ELR (cell line): Measurements from ENCODE around the gene CCDC91.

ENCODE experiments used
- DNase-seq: peaks from one replicate; pipeline ENCODE4 v3.0.0-alpha.2; 2015; ENCODE audit warnings: low read depth

The CCDC91 gene

DNA sequence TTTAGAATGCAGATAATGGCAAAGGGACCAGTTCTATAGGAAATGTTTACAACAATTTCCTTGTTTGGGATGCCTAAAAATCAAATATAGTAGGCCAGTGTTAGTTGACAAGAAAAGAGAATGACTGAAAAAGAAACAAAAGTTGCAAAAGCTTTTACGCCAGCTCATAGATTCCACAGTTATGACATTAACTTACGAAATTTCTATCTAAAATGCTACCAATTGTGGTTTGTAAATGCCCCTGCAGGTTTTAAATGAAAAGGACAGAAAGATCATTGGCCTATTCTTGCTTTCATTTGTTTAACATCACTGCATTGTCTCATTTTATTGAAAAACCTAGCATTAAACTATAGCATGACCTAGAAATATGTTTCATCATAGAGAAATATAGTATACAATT lies 345.8 kb downstream of the CCDC91 start:
- DNase-seq: peak; percentile 82

DNA sequence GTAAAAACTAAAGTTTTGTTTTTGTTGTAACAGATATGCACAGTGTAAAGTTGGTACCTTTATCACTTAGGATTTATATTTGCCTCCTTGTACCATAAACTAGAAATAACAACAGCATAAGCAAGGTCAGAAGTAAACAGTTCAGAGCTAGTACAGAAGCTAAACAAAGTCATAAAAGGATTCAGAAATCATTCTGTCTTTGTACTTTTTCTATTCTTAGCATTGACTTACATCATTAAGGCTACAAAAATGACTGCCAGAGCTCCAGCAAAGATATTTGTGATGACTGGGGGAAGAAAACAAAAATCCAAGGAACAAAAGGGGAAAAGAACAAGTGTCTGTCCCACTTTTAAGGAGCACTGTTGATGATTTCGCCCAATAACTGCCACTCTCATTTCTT lies 347.2 kb downstream of the CCDC91 start:
- no peak for DNase-seq

DNA sequence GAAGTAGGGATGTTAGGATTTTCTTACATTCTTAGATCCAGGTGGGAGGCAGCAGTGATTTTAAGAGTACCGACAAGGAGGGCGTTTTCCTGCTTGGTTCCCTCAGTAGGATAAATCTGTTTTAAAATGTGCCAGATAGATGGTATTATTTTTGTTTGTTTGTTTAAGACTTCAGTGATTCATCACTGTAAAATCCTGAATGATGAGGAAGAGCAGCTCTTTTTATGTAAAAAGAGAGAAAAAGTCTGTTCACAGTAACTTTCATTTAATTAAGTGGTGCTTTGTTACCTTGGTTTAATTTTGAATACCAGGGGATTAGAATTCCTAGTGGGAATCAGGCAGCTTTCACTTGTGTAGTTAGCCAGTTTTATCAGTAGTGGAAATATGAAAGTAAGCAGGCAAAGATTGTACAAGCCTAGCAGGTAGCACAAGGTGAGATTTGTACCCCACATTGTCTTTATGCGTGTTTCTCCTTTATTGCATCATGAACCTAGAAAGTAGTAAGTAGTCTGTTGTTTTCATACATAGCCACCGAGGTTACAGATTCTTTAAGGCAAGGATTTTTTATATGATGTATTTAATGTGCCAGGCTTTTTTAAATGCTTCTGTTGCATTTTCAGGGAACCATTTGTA lies 349.6 kb downstream of the CCDC91 start:
- peak; percentile 49 for DNase-seq

DNA sequence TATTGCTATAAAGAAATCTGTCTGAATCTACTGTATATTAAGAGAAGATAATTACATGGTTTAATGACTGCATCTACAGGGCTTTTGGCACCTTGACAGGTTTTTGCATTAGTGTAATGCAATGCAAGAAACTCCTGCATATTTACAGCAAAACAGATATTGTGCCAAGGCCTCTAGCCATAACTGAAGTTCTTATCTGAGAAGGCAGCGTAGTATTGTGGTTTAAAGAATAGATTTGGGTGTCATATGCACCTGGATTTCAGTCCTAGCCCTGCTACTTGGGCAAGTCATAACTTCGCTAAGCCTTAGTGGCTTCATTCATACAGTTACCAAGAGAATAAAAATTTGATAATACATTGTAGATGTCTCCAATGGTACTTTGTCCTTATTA lies 350.1 kb downstream of the CCDC91 start:
- no peak for DNase-seq

DNA sequence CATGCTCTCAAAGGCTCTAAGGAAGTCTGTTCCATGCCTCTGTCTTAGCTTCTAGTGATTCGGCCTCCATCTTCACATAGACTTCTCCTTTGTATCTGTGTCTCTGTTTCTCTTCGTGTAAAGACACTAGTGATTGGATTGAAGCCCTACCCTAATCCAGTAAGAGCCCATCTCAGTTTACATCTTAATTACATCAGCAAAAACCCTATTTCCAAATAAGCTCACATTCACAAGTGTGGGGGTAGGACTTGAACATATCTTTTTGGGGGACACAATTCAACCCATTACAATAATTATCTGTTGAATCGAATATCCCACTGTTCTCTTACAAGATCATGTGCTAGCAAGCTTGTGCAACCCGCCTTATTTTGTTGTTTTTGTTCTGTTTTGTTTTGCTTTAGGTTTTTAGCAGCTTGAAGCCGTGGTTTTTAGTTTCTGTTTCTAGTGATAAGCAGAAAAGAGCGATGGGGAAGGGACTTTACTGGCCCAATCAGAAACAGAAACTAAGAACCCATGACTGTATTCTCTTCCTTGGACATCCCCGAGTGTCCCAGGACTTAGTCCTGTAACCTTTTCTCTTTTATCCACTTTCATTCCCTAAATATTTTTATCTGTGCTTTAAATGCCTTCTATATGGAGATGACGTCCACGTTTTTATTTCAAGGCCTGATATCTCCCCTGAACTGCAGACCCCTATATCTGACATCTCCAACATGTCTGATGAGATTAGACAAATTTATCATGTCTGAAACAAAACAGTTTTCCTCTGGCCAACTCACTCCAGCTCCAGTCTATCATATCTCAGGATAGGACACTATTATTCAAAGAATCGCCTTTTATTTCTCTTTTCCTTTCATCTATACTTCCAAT lies 353.0 kb downstream of the CCDC91 start:
- DNase-seq: no peak

DNA sequence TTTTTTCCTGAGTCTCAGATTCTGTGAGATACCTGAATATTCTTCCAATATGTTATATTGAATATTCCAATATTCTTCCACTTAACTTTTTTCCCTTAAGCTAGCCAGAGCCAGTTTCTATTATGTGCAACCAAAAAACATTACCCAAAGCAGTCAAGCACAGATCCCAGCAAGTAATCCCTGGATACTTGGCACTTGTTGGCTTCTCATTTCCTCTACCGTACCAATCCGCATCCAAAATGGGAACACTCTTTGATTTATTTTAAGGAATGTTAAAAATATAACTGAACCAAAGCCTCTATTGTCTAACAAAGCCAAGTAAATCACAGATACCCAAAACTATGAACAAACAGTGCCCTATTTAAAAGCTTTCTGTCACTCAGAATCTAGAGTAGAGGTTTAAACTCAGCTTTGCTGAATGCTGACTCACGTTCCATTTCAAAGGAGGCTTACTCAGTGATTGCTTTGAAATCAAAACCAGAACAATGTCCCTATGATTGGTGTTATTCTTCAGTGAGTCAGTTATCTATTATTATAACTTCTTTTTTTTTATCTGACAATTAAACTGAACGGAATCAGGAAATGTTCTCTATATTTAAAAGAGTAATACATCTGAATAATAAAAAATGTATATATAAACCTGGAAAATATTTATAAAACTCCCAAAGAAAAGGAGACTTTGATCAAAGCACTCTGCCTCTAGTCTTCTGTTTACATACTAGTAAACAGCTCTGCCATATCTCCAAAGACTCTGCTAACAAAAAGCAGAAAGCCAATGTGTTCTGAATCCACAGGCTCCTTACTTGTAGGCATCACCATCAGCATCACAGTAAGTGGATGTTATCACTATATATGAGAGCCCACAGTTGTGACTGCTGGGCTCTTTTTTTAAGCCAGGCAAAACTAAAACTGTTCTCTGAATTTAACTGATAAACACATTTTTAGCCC lies 360.8 kb downstream of the CCDC91 start:
- DNase-seq: peak; percentile 81

DNA sequence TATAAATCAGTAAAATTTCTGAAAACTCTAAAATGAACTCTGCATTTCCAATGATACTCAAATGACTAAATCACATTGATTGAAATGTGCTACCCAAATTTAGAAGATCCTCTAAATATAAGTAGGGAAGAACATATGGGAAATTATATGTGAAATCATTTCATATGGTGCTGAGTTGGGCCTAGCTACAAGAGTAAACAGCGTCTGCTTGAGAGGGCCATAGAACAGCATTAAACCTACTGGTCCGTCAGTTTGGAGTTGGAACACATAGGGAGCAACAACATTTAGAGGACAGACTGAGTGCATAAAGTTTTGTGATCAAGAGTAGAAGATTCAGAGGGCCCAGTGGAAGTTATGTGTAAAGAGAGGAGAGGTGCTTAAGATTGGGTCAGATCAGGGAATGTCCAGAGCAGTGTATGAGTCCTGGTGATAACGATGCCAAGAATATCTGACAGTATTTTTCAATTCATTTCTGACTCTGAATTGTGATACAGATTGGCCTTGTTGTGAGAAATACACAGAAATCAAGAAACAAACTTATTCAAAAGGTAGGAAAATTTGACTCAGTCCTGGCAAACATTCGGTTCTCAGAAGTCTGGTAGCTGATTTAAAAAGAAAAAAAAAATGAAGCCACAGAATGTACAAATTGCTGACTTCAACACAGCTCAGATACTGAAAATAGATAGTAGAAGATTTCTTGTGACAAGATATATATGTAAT lies 362.2 kb downstream of the CCDC91 start:
- DNase-seq: no peak

DNA sequence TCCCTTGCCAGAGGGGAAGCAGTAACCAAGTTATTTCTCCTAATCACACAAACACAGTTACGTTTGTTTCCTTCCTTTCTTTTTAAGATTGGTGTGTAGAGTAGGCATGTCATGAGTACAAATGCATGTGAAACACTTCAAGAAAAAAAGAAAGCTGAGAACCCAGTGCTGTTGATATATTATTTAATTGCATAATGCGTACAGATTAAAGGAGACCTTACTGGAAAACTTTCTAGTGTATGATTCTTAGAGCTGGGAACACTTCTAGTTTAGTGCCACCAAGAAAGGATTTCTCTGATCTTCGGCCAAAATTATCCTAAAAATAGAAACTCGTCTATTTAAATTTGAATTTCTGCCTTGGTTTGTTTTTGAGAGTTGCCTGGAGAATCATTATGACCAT lies 365.5 kb downstream of the CCDC91 start:
- DNase-seq: no peak

DNA sequence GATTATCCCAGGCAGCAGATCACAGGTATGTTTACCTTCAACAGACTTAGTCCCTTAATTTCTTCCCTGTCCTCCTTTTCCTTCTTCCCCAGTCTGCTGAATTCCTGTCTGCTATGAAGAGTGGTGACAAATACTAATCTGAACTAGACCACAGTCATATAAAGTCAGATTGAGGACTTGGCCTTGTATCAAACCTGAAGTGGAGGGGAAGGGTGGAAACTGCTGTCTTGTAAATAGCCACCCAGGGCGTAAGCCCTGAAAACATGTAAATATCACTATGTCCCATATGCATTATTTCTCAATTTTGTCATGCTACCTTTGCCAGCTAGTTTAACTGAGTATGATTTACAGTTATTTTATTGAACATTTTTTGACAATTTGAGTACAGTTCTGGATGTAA lies 368.0 kb downstream of the CCDC91 start:
- DNase-seq: no peak

DNA sequence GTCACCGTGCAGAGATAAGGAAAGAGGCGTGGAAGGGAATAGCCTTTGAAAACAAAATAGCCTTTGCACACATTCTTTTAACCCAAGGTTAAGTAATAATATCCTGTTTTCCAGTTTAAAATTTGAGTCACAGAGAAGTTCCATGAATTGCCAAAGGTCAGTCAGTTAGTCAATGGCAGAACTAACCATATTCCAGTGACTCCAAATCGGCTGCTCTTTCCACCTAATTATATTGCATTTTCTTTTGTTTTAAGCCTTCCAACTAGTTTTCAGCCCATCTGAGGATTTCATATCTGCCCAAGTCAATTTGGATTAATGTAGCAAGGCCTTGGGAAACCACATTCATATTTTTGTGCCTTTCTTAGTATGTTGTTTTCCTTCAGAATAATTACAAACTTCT lies 373.0 kb downstream of the CCDC91 start:
- DNase-seq: peak; percentile 4

DNA sequence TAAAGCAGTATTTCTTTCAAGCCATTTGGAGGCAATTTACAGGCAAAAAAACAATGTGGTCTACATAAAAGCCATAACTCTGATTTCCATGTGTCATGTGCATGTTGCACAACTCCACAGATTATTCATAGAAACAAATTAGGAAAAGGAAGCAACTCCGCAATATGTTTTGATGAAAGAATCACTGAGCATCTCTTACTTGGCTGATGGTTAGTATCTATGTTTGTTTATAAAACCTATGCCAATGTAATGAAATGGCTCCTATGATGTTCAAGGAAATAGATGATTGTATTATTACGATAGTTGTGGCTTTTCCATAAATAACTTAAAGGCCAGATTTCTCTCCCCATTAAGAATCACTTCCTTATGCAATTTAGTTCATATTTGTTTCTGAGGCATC lies 373.7 kb downstream of the CCDC91 start:
- DNase-seq: peak; percentile 51

DNA sequence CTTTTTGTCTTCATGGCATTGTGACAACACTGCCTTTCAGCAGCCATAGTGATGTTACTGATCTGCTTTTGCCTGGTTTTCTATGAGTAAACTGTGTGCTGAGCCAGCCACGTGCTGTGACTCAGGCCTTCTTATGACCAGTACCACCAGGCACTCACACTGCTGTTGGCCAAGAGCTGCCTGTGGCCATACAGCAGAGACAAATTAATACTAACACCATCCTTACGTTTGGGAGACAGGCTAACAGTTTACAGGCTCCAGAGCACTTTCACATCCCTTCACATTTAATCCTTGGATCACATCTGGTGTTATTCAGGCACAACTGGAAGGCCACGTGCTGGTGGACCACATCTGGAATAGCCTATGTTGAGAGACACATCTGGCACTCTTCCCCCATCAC lies 377.9 kb downstream of the CCDC91 start:
- peak; percentile 86 for DNase-seq

DNA sequence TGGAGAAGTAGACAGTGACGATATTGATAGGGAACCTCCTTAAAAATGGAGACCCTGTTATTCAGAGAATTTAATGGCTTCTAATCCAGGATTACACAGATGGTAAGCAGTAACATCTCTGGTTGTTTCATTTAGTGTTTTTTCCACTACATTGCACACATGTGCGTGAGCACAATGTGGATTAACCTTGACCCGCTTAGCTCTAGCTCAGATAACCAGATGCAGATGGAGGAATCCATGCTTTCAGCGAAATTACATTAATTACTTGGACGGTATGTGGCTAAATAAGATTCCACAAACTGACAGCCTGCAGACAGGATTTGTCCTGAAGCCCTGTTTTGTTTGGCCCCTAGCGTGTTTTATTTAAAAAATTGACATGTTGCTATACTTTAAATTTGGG lies 378.4 kb downstream of the CCDC91 start:
- no peak for DNase-seq

DNA sequence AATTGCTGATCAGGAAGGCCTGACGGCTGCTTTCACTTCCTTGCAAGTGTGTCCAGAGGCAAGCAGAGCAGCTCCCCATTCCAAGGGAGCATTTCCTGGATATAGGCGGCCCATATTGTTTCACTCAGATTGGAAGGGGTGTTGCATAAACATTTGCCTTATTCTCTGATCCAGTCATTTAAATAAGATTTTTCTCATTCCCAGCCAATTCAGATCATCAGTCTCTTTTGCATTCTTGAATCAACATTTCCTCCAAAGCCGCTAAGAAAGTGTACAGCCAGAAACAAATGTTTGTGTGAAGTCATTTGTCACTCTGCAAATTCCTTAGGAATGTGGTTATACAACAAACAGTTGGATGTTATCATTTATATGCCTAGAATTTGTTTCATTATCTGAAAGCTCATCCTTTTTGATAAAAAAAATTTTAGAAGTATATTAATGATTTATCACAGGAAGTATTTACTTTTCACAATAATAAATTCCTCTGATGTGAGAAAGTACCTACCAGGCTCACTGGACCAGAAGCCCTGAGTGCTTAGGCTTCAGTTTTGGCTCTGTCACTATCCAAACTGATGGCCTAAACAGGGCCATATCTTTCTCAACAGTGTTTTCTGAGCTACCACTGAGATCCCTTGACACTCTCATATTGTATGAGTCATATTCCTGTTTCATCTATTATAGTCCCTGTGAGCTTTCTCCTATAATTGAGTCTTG lies 379.6 kb downstream of the CCDC91 start:
- DNase-seq: peak; percentile 51

DNA sequence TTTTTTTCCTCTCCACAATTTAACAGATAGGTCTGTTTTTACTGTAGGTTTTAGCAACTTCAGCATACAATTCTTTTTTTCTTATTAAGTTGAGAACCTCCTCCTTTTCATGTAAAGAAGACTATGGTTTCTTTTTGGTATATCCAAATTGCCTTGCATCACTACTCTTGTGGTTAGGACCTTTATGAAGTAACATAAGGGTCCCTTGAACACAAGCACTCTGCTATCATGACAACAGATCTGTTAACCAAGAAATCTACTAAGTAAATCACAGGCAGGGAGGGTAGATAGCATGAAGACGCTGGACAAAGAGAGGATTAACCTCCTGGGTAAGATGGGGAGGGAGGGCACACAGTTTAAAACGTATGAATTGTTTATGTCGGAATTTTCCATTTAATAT lies 380.6 kb downstream of the CCDC91 start:
- DNase-seq: no peak

DNA sequence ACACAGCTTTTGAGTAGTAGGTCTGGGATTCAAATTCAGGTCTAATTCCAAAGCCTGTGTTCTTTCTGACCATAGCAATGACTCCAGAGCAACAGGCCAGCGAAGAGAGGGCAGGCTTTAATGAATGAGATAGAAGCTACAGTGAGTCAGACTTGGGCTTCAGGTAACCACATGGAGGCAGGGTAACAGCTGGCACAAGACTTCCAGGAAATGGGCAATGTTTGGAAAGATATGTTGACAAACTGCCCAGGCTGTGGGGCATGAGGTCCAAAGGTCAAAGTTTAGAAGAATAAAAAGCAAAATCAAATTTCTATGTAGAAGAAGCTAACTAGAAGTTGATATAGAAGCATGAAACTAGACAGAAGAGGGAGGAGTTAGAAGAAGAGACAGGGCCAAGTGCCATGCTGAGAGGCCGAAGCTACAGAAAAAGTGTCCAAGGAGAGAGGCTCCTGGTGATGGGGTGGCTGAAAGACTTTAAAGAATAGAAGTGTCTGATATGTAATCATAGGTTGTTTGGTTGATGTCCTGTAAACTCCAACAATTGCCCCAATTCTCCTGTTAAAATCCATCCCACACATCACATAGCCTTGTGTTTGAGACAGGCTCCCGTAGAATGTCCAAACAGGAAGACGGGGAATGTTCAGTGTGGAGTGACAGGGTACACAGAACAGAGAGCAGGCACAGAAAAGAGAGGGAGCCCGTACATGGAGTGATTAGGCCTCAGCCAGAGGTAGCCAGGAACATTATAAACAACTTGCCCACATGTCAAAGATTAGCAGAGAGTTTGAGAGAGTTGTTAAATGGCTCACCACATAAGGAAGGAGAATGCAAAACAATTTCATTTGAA lies 384.7 kb downstream of the CCDC91 start:
- no peak for DNase-seq

DNA sequence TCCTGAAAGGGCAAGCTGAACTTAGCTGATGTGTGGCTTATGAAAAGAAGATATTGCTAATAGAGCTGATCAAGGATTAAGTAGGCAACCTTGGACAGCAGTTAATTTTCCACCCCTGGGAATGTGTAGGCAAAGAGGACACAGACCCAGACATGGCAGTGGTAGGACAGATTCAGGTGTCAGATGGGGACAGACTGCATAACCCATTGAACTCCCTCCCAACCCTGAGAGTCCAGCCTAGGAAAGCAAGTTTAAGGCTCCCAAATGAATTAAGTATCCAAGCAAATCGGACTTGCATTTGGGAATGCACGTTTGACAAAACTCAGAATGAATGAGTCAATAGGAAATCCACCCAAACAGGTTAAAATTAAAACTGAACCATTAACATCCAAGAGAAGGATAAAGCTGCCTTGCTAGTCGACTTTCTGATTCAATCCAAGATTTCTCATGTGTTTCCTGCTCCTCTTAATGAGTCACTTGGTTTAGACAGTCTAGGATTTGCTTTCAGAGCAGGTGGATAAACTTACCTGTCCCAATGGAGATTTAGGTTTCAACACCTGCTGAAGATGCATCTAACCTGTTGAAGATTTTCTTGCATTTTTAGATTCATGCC lies 385.4 kb downstream of the CCDC91 start:
- no peak for DNase-seq

DNA sequence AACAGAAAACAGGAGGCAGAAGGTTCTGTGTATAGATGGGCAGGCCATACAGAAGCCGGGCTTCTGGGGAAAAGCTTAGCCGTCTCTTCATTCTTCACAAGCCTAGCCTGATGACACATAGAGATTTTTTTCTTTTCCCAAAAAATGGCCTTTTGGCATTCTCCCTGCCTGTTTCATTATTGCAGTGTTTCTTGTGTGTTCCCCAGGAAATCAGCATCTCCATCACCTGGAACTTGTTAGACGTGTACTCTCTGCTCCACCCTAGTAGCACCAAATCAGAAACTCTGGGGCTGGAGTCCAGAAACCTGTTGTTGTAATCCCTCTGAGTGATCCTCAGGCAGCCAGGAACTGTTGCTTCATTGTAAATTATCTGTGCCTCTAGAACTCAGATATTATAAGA lies 388.1 kb downstream of the CCDC91 start:
- DNase-seq: no peak

DNA sequence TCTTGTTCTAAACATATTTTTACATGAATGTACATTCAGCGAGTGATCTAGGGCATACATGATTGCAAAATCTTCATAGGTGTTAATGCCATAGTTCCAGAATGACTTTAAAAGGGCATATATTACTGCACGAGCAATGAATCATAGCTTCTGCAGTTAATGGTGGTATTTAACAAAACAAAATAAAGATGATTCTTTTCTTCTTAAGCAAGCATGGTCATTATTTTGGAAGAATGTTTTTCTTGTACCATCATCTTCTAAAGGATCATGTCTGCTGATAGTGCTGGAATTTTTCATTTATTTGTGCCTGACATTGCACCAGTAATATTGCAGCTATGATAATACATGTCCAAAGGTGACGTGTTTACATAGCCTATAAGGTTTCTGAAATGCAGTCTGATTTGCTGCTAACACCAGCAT lies 388.6 kb downstream of the CCDC91 start:
- DNase-seq: no peak
